Chondrocyte (in vitro differentiated cells): ENCODE results near the gene CUEDC1. TPM values are rescaled to one million over a fixed set of nuclear protein-coding genes. Genes with fewer than 3 reads are reported as not detected.
A peak's percentile ranks its signal among the peaks of the same experiment; 100 is the strongest.

Source experiments
- DNase-seq: peaks from one replicate; pipeline ENCODE4 v3.0.0; 2021; ENCODE audit warnings: mixed read lengths, low spot score
- H3K27ac Mint-ChIP-seq: one replicate; pipeline ENCODE4 v1.8.0; 2021; ENCODE audit warnings: mild to moderate bottlenecking, moderate library complexity, mixed read lengths; ENCODE audit not compliant: unreplicated experiment
- H3K27me3 Mint-ChIP-seq: 2 replicates; pipeline ENCODE4 v1.8.0; 2021; ENCODE audit warnings: low read depth, mixed read lengths
- H3K36me3 Mint-ChIP-seq: 2 replicates; pipeline ENCODE4 v1.8.0; 2021; ENCODE audit warnings: low read depth, mixed read lengths
- H3K4me1 Mint-ChIP-seq: 2 replicates; pipeline ENCODE4 v1.8.0; 2021; ENCODE audit warnings: low read depth, mild to moderate bottlenecking, mixed read lengths
- H3K4me3 Mint-ChIP-seq: one replicate; pipeline ENCODE4 v1.8.0; 2021; ENCODE audit warnings: mild to moderate bottlenecking, moderate library complexity, mixed read lengths; ENCODE audit not compliant: unreplicated experiment
- H3K9me3 Mint-ChIP-seq: 2 replicates; pipeline ENCODE4 v1.8.0; 2021; ENCODE audit warnings: low read depth, mixed read lengths
- total RNA-seq: library from RNA; stranded (reverse); gene quantifications from 3 replicates; pipeline ENCODE4 v1.2.1, GENCODE V29; 2021
- TF ChIP-seq, protein P1 (sequence below): fragments of 200-600 bp; sonication (generic); IDR thresholded peaks from 2 replicates; pipeline ENCODE4 v1.5.0; 2021; ENCODE audit warnings: antibody characterized with exemption, mild to moderate bottlenecking, moderate library complexity

The CUEDC1 gene
- total RNA-seq, 1 donor from 2014 or later = 41.9 TPM

DNA sequence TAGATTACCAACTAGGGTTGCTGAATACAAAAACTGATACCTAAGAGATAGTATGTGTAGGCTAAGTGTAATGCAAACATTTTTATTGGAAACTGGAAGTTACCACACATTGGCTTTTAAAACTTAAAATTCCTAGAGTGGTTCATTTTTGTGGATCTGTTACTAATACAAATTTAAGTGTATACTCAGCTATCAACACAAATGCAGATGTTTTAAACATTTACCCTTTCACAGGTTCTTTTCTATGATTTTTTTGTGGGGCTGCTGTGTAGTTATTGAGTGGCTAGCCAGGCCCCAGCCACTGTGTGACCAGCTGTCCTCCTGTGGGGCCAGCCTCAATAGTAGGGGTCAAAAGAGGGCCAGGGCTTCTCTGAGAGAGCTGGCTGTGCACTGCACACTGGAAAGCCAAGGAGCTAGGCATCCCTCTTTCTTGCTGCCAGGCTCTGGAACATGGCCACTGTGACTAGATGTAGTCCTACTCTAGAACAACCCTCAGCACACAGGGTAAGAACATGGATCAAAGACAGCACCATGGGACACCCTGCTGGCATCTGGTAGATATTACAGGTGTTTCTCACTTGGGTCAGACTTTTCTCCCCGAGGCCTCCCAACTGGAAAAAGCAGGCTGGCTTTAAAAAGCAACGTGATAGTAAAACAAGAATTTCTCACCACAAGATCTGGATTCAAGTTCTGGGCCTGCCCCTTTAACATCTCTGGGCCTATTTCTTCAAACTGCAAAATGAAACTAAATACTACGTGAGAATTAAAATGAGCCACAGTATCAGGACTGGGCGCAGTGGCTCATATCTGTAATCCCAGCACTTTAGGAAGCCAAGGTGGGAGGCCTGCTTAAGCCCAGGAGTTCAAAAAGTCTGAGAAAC lies 40.1 kb upstream of the CUEDC1 start:
- H3K27me3 Mint-ChIP-seq = no peaks in the 10 kb centered on the region
- TF ChIP-seq, protein P1, sequence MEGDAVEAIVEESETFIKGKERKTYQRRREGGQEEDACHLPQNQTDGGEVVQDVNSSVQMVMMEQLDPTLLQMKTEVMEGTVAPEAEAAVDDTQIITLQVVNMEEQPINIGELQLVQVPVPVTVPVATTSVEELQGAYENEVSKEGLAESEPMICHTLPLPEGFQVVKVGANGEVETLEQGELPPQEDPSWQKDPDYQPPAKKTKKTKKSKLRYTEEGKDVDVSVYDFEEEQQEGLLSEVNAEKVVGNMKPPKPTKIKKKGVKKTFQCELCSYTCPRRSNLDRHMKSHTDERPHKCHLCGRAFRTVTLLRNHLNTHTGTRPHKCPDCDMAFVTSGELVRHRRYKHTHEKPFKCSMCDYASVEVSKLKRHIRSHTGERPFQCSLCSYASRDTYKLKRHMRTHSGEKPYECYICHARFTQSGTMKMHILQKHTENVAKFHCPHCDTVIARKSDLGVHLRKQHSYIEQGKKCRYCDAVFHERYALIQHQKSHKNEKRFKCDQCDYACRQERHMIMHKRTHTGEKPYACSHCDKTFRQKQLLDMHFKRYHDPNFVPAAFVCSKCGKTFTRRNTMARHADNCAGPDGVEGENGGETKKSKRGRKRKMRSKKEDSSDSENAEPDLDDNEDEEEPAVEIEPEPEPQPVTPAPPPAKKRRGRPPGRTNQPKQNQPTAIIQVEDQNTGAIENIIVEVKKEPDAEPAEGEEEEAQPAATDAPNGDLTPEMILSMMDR = peak; percentile 85
- peaks cover 6% of the 10 kb centered on the region for H3K36me3 Mint-ChIP-seq
- H3K4me1 Mint-ChIP-seq = peaks cover 10% of the 10 kb centered on the region
- peak overlapping the region; percentile 34 for H3K27ac Mint-ChIP-seq
- H3K9me3 Mint-ChIP-seq = no peaks in the 10 kb centered on the region
- no peak for DNase-seq
- H3K4me3 Mint-ChIP-seq = no peak overlapping the region

DNA sequence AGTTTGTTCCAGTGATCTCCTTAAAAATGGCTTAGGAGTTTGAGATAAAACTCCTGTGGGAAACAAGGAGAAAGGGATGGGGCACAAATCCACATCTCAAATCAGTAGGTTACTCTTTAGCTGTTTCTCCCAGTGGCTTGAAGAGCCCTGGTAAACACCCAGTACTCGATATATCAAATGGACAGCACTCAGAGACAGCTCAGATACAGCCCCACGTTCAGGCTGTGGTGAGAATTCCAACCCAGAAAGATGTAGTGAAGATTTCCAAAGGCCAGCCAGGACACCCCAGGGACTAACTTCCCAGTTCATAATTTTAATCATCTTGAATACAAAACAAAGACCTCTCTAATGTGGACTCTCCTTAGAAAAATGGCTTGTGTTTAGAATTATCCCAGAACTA lies 39.2 kb upstream of the CUEDC1 start:
- H3K4me3 Mint-ChIP-seq = no peak overlapping the region
- peaks cover 15% of the 10 kb centered on the region for H3K4me1 Mint-ChIP-seq
- H3K36me3 Mint-ChIP-seq = peaks cover 6% of the 10 kb centered on the region

DNA sequence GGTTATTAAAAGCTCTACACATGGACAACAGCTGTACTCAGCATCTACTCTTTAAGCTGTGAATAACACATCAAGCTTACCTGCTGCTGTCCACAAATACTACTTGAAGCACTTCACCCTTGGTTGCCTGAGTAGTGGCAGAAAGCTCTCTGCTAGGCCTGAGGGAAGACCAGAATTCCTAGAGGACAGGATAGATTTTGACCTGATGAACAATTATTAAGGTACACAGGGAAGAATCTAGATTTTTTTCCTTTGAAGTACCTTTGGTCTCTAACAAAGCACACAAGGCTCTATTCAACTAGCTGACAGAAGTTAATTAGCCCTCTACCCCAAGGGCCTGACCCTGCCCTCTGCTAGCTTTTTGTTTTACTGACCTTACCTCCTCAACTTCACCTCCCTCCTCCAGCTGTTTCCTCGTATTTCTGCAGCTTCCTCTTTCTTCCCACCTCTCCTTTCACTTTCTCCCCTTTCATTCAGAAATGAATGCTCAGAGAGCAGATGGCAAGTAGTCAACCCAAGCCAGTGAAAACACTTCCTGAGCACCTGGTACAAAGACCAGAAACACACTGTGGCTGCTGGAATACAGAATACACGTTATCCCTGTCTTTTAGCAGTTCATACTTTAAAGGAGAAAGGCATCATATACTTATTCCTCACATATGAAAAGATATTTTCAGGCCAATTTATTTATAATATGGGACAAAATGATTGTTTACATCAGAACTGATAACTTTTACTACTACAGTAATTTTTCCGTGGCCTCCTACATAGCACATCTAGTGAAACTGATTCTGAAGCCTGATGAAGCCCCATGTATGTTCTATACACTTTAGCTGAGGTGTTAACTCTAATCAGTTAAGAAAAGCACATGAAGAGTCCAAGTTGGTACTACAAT lies 38.5 kb upstream of the CUEDC1 start:
- peak overlapping the region; percentile 18 for H3K27ac Mint-ChIP-seq
- H3K4me1 Mint-ChIP-seq = peaks cover 22% of the 10 kb centered on the region
- H3K4me3 Mint-ChIP-seq = no peak overlapping the region
- H3K36me3 Mint-ChIP-seq = peaks cover 3% of the 10 kb centered on the region
- H3K27me3 Mint-ChIP-seq = no peaks in the 10 kb centered on the region
- DNase-seq = no peak
- no peaks in the 10 kb centered on the region for H3K9me3 Mint-ChIP-seq
- TF ChIP-seq, protein P1 = no peak

More for the DNA sequence above, 39.2 kb upstream of the CUEDC1 start:
- no peaks in the 10 kb centered on the region for H3K27me3 Mint-ChIP-seq
- TF ChIP-seq, protein P1 = no peak
- H3K27ac Mint-ChIP-seq = no peak overlapping the region
- H3K9me3 Mint-ChIP-seq = no peaks in the 10 kb centered on the region
- no peak for DNase-seq

DNA sequence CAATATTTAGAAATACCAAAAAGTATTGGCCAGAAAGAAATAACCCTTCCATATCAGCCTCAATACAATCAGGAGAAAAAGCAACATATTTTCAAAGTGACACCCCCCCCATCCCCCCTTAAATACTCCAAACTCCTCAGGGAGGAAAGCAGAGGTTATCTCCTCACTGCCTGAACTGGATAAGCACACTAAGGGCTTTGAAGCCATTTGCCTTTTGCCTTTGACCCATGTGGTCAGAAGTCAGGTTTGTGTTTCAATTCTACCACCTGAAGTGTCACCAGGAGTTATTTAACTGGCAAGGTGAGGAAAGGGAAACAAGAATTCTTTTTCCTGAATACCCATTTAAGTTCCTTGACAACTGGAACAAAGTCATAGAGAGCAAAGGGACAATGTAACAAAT lies 36.3 kb upstream of the CUEDC1 start:
- Mint-ChIP-seq H3K9me3 (no peaks in the 10 kb centered on the region), H3K4me1 (peaks cover 30% of the 10 kb centered on the region), H3K4me3 (no peak overlapping the region), H3K27me3 (no peaks in the 10 kb centered on the region), H3K36me3 (no peaks in the 10 kb centered on the region), H3K27ac (no peak overlapping the region)
- DNase-seq = no peak
- TF ChIP-seq, protein P1 = no peak

DNA sequence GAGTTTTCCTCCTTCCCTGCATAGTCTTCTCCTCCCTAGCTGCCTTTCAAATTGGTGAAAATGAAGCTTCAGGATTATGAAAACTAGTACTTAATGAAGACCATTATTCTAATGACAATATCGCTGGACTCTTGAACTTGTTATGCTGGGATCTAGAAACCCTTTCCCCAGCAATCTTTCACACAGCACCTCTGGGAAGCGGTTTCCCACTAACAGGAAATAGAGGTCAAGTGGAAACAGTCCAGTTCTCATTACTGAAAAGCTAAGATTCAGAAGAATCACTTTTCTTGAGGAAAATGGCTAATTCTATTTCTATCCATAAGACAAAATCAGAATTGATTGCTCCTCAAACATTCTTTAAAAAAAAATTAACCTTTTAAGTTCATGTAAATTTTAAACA lies 34.8 kb upstream of the CUEDC1 start:
- Mint-ChIP-seq H3K27ac (peak overlapping the region; percentile 88), H3K4me1 (peaks cover 37% of the 10 kb centered on the region), H3K36me3 (no peaks in the 10 kb centered on the region), H3K9me3 (no peaks in the 10 kb centered on the region), H3K27me3 (no peaks in the 10 kb centered on the region), H3K4me3 (no peak overlapping the region)
- no peak for DNase-seq
- TF ChIP-seq, protein P1 = no peak
